OCI-LY3 (cell line): ENCODE measurements around the gene SOWAHA.

Experiments
- EZH2phosphoT487 ChIP-seq: fragments of 200-600 bp; shearing (Covaris generic); IDR thresholded peaks from 2 replicates; pipeline ENCODE4 v1.6.1; 2018; ENCODE audit warnings: antibody characterized with exemption, mixed run types, low read depth
- TF ChIP-seq, protein P1 (sequence below): fragments of 200-600, 300-600 bp; sonication (generic); IDR thresholded peaks from 2 replicates; pipeline ENCODE4 v1.5.1; 2014; ENCODE audit warnings: antibody characterized with exemption, low read length, low read depth

GRCh38 chr5:132785864-132786263 is 27.2 kb upstream of the SOWAHA start:
- TF ChIP-seq, protein P1, sequence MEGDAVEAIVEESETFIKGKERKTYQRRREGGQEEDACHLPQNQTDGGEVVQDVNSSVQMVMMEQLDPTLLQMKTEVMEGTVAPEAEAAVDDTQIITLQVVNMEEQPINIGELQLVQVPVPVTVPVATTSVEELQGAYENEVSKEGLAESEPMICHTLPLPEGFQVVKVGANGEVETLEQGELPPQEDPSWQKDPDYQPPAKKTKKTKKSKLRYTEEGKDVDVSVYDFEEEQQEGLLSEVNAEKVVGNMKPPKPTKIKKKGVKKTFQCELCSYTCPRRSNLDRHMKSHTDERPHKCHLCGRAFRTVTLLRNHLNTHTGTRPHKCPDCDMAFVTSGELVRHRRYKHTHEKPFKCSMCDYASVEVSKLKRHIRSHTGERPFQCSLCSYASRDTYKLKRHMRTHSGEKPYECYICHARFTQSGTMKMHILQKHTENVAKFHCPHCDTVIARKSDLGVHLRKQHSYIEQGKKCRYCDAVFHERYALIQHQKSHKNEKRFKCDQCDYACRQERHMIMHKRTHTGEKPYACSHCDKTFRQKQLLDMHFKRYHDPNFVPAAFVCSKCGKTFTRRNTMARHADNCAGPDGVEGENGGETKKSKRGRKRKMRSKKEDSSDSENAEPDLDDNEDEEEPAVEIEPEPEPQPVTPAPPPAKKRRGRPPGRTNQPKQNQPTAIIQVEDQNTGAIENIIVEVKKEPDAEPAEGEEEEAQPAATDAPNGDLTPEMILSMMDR: no peak
- no peak for TF ChIP-seq EZH2phosphoT487
